OCI-LY7 (cell line): Measurements from ENCODE around the gene PAK5.

ENCODE experiments used
- EZH2phosphoT487 ChIP-seq: fragments of 200-600 bp; sonication (generic); IDR thresholded peaks from 2 replicates; pipeline ENCODE4 v1.6.1; 2018; ENCODE audit warnings: low read depth, borderline replicate concordance, mild to moderate bottlenecking, mixed run types, antibody characterized with exemption, low read length, moderate library complexity, mixed read lengths
- TF ChIP-seq, protein P1 (sequence below): fragments of 200-600 bp; sonication (generic); conservative IDR thresholded peaks from 2 replicates; pipeline ENCODE4 v1.5.1; 2014; ENCODE audit warnings: mild to moderate bottlenecking, antibody characterized with exemption, low read length, moderate library complexity, mixed read lengths

DNA sequence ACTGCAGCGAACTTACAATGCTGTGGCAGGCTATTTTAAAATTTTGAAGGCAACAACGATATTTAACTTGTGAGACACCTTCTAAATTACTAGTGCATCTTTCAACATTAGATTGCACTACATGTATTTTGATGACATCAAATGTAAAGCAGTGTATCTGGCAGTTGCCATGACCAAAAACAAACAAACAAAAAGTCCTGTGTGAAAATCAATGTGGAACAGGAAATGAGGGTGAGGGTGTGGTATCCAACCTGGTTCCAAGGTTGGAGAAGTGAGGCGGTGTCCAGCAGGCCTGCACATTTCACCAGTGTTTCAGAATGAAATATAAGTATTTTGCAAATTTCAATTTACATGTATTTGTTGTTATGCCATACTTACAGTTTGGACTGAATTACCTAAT, 212.5 kb downstream of the PAK5 start:
- TF ChIP-seq, protein P1, sequence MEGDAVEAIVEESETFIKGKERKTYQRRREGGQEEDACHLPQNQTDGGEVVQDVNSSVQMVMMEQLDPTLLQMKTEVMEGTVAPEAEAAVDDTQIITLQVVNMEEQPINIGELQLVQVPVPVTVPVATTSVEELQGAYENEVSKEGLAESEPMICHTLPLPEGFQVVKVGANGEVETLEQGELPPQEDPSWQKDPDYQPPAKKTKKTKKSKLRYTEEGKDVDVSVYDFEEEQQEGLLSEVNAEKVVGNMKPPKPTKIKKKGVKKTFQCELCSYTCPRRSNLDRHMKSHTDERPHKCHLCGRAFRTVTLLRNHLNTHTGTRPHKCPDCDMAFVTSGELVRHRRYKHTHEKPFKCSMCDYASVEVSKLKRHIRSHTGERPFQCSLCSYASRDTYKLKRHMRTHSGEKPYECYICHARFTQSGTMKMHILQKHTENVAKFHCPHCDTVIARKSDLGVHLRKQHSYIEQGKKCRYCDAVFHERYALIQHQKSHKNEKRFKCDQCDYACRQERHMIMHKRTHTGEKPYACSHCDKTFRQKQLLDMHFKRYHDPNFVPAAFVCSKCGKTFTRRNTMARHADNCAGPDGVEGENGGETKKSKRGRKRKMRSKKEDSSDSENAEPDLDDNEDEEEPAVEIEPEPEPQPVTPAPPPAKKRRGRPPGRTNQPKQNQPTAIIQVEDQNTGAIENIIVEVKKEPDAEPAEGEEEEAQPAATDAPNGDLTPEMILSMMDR, result no peak
- TF ChIP-seq EZH2phosphoT487, result no peak
